Vagina (tissue), 2 donors: ENCODE data around the gene GRIN2A.

Experiments
- POLR2A ChIP-seq, 2 donors: fragments of 450-650 bp; IDR thresholded peaks; one replicate each; pipeline ENCODE4 v1.6.1; 2017; ENCODE audit warnings: antibody characterized with exemption in 2 of 2, mild to moderate bottlenecking in 2 of 2, moderate library complexity in 2 of 2
- POLR2AphosphoS5 ChIP-seq, 2 donors: sonication (generic); formaldehyde crosslinking; IDR thresholded peaks; one replicate each; pipeline ENCODE4 v1.9.0; 2017; ENCODE audit warnings: antibody characterized with exemption in 2 of 2, mild to moderate bottlenecking in 2 of 2, low read depth in 1 of 2; ENCODE audit not compliant: insufficient read depth in 1 of 2
- TF ChIP-seq, protein P1 (sequence below), 3 experiments: fragments of 450-650 bp in 2 of 3; fragments of 200-600 bp in 1 of 3; sonication (generic) in 1 of 3; IDR thresholded peaks; one replicate each; pipeline ENCODE4 v1.5.1; 2017 to 2019; ENCODE audit warnings: antibody characterized with exemption in 3 of 3, mild to moderate bottlenecking in 2 of 3, moderate library complexity in 2 of 3

DNA sequence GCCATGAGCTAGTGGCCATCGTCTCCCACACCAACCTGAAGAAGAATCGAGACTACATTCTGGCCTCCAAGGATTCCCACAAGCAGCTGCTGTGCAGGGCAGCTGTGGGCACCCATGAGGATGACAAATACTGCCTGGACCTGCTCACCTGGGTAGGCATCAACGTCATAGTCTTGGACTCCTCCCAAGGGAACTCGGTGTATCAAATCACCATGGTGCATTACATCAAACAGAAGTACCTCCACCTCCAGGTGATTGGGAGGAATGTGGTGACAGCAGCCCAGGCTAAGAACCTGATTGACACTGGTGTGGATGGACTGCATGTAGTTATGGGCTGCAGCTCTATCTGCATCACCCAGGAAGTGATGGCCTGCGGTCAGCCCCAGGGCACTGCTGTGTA lies 70.2 kb downstream of the GRIN2A start:
- TF ChIP-seq POLR2AphosphoS5 (IDR thresholded peaks at IDR 0.05; ENCODE audit: insufficient read depth in 1 of 2, low read depth in 1 of 2), result no peak
- TF ChIP-seq, protein P1, sequence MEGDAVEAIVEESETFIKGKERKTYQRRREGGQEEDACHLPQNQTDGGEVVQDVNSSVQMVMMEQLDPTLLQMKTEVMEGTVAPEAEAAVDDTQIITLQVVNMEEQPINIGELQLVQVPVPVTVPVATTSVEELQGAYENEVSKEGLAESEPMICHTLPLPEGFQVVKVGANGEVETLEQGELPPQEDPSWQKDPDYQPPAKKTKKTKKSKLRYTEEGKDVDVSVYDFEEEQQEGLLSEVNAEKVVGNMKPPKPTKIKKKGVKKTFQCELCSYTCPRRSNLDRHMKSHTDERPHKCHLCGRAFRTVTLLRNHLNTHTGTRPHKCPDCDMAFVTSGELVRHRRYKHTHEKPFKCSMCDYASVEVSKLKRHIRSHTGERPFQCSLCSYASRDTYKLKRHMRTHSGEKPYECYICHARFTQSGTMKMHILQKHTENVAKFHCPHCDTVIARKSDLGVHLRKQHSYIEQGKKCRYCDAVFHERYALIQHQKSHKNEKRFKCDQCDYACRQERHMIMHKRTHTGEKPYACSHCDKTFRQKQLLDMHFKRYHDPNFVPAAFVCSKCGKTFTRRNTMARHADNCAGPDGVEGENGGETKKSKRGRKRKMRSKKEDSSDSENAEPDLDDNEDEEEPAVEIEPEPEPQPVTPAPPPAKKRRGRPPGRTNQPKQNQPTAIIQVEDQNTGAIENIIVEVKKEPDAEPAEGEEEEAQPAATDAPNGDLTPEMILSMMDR (IDR thresholded peaks at IDR 0.05), result no peak
- no peak for TF ChIP-seq POLR2A (IDR thresholded peaks at IDR 0.05)
